GM12875 (cell line): ENCODE data around the gene CT45A10.
A peak's percentile ranks its signal among the peaks of the same experiment; 100 is the strongest.
"Not testable (repeated sequence)": the region's sequence is repeated elsewhere in the genome, so short reads cannot be mapped to it uniquely, and the experiment has no call there.

Experiments used
- H3K4me3 ChIP-seq: one replicate; pipeline ENCODE4 v1.5.1; 2011; ENCODE audit warnings: low read depth, low read length, control low read depth
- TF ChIP-seq, protein P1 (sequence below): IDR thresholded peaks from 2 replicates; pipeline ENCODE4 v1.5.1; 2011; ENCODE audit warnings: low read depth, mild to moderate bottlenecking, control low read depth, inconsistent platforms, low read length, moderate library complexity, borderline replicate concordance; ENCODE audit not compliant: insufficient read depth

The CT45A10 gene

GRCh38 chrX:135892781-135893180 lies 463 bp downstream of the CT45A10 start:
- TF ChIP-seq, protein P1, sequence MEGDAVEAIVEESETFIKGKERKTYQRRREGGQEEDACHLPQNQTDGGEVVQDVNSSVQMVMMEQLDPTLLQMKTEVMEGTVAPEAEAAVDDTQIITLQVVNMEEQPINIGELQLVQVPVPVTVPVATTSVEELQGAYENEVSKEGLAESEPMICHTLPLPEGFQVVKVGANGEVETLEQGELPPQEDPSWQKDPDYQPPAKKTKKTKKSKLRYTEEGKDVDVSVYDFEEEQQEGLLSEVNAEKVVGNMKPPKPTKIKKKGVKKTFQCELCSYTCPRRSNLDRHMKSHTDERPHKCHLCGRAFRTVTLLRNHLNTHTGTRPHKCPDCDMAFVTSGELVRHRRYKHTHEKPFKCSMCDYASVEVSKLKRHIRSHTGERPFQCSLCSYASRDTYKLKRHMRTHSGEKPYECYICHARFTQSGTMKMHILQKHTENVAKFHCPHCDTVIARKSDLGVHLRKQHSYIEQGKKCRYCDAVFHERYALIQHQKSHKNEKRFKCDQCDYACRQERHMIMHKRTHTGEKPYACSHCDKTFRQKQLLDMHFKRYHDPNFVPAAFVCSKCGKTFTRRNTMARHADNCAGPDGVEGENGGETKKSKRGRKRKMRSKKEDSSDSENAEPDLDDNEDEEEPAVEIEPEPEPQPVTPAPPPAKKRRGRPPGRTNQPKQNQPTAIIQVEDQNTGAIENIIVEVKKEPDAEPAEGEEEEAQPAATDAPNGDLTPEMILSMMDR, result no peak
- H3K4me3 ChIP-seq, result no peak overlapping the region

GRCh38 chrX:135890087-135890585 lies 3.1 kb downstream of the CT45A10 start:
- H3K4me3 ChIP-seq, result no peak overlapping the region
- TF ChIP-seq, protein P1, result no peak

- H3K4me3 ChIP-seq, result not testable (repeated sequence)
- TF ChIP-seq, protein P1, result peak; percentile 32; the same call in 1 of the 2 replicates
Measured at GRCh38 chrX:135888976-135889375, 4.3 kb downstream of the CT45A10 start.

DNA sequence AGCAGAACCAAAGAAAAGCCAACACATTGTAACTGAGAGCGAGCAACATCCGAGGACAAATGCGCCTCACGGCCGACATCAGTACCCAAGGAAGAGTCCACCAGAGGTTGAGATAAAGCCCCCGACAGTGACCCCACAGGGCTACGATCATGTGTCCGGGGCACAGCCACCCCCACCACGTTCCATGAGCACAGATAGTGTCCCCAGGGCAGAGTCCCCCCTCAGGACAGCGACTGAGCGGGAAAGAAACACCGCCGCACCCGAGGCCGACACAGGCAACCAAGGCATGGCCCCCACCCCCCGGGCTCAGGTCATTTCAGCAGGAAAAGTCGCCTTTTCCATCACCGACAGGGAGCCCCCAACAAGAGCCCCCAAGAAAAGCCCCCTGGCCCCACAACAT lies 5.0 kb downstream of the CT45A10 start:
- H3K4me3 ChIP-seq, result not testable (repeated sequence)

DNA sequence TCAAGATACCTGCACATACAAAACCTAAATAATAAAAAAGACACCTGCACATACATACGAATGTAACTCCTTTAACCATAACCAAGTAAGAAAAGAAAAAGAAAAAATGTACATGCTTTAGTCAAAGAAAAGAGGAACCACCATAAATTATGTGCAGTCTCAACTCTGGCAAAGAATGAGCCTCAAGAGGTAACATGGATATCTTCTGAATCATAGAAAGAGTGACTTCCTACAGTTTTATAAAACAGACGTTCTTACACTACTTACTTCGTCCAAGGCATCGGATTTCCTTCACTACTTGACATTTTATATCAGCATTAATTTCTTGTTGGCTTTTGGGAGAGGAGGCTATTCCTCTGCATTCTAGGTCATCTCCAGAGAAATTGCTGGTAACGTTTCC lies 10.5 kb downstream of the CT45A10 start:
- not testable (repeated sequence) for H3K4me3 ChIP-seq

DNA sequence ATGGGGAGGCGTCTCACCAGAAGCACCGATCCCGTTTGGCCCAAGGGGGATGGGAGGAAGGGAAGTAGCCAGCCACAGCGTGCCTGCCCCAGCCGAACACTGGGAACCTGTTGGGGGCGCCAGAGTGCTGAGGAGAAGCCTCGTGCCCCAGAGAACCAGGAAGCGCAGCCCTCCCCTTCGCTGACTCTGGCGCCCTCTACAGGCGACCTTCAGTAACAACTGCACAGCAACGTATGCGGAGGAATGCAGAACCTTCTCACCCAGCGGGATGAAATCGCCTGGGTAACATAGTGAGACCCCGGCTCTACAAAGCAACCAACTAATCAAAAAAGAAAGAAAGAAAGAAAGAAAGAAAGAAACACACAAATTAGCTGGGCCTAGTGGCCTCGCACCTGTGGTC lies 21.5 kb downstream of the CT45A10 start, which contains the start of gene CT45A9:
TSS of gene CT45A9 (minus strand) at position 101 of the 400 bp plus-strand sequence. CDS start 3,751 bp downstream, outside the sequence.
- H3K4me3 ChIP-seq, result not testable (repeated sequence)

GRCh38 chrX:135854438-135854837 lies 38.8 kb downstream of the CT45A10 start, which contains the start of gene CT45A8:
Gene CT45A8, minus strand, starts transcription at chrX:135854538. Its CDS starts 3,755 bp downstream, at chrX:135850783.
- H3K4me3 ChIP-seq, result not testable (repeated sequence)

DNA sequence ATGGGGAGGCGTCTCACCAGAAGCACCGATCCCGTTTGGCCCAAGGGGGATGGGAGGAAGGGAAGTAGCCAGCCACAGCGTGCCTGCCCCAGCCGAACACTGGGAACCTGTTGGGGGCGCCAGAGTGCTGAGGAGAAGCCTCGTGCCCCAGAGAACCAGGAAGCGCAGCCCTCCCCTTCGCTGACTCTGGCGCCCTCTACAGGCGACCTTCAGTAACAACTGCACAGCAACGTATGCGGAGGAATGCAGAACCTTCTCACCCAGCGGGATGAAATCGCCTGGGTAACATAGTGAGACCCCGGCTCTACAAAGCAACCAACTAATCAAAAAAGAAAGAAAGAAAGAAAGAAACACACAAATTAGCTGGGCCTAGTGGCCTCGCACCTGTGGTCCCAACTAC lies 56.1 kb downstream of the CT45A10 start, which contains the start of gene CT45A7:
TSS of gene CT45A7 (minus strand) at position 101 of the 400 bp plus-strand sequence. CDS start 3,747 bp downstream, outside the sequence.
- H3K4me3 ChIP-seq, result not testable (repeated sequence)
